Activated naive CD8-positive, alpha-beta T cell treated with anti-CD3 and anti-CD28 coated beads, Interleukin-2, amount 50 U/mL, for 24 hours (primary cell): ENCODE data around the gene CACUL1.
"Not testable (repeated sequence)": the region's sequence is repeated elsewhere in the genome, so short reads cannot be mapped to it uniquely, and the experiment has no call there.

Experiments used
- ATAC-seq: fragments of 150-1000 bp; cut with Tn5 transposase; one replicate; pipeline ENCODE4 v1.10.0; 2021
- DNase-seq: peaks from one replicate; pipeline ENCODE4 v3.0.0; 2021
- H3K27ac Mint-ChIP-seq: one replicate; pipeline ENCODE4 v1.8.0; 2021; ENCODE audit warnings: mild to moderate bottlenecking, mixed read lengths
- H3K27me3 Mint-ChIP-seq: one replicate; pipeline ENCODE4 v1.8.0; 2021; ENCODE audit warnings: mixed read lengths
- H3K36me3 Mint-ChIP-seq: one replicate; pipeline ENCODE4 v1.8.0; 2021; ENCODE audit warnings: low read depth, mixed read lengths
- H3K4me1 Mint-ChIP-seq: one replicate; pipeline ENCODE4 v1.8.0; 2021; ENCODE audit warnings: mixed read lengths
- H3K4me3 Mint-ChIP-seq: one replicate; pipeline ENCODE4 v1.8.0; 2021; ENCODE audit warnings: mild to moderate bottlenecking, moderate library complexity, mixed read lengths
- H3K9me3 Mint-ChIP-seq: one replicate; pipeline ENCODE4 v1.8.0; 2021; ENCODE audit warnings: mixed read lengths

The CACUL1 gene

GRCh38 chr10:118753331-118754228 lies 1.2 kb downstream of the CACUL1 start:
- peaks cover 3% of the 10 kb centered on the region for H3K27me3 Mint-ChIP-seq
- no peaks in the 10 kb centered on the region for H3K9me3 Mint-ChIP-seq
- ATAC-seq (no peak), DNase-seq (peak; percentile 42)
- no peaks in the 10 kb centered on the region for H3K36me3 Mint-ChIP-seq
- peak overlapping the region; percentile 83 for H3K27ac Mint-ChIP-seq
- peak overlapping the region; percentile 89 for H3K4me3 Mint-ChIP-seq
- H3K4me1 Mint-ChIP-seq: peaks cover 44% of the 10 kb centered on the region

- Mint-ChIP-seq H3K4me1 (peaks cover 49% of the 10 kb centered on the region), H3K4me3 (peak overlapping the region; percentile 89), H3K9me3 (peaks cover 2% of the 10 kb centered on the region), H3K36me3 (peaks cover 11% of the 10 kb centered on the region), H3K27me3 (peaks cover 3% of the 10 kb centered on the region), H3K27ac (no peak overlapping the region)
- no peak for ATAC-seq
- DNase-seq: no peak
These were observed 2.4 kb downstream of the CACUL1 start for GRCh38 chr10:118752409-118752808.

- H3K27ac Mint-ChIP-seq: no peak overlapping the region
- ATAC-seq (no peak), DNase-seq (no peak)
- peaks cover 3% of the 10 kb centered on the region for H3K9me3 Mint-ChIP-seq
- peaks cover 17% of the 10 kb centered on the region for H3K36me3 Mint-ChIP-seq
- H3K4me1 Mint-ChIP-seq: peaks cover 57% of the 10 kb centered on the region
- no peak overlapping the region for H3K4me3 Mint-ChIP-seq
- peaks cover 2% of the 10 kb centered on the region for H3K27me3 Mint-ChIP-seq
These were observed 3.5 kb downstream of the CACUL1 start for GRCh38 chr10:118751265-118751664.

DNA sequence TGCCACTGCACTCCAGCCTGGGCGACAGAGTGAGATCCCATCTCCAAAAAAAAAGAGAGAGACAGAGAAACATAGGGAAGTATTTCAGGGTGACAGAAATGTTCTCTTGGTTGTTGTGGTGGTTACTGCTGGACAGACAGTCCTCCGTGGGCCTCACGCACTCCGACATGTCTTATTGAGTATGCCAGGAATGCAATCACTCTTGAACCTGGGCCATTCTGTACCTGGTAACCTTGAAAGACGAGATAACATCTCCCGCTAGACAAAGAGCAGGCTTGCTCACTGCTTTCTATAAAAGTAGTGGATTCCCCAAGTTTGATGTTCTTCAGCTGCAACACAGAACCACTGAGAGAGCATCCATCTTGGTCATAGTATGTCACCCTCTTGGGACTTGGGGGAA lies 6.7 kb downstream of the CACUL1 start:
- DNase-seq (no peak), ATAC-seq (no peak)
- Mint-ChIP-seq H3K27ac (no peak overlapping the region), H3K27me3 (no peaks in the 10 kb centered on the region), H3K9me3 (peaks cover 3% of the 10 kb centered on the region), H3K4me1 (peaks cover 45% of the 10 kb centered on the region), H3K36me3 (peaks cover 24% of the 10 kb centered on the region), H3K4me3 (no peak overlapping the region)

DNA sequence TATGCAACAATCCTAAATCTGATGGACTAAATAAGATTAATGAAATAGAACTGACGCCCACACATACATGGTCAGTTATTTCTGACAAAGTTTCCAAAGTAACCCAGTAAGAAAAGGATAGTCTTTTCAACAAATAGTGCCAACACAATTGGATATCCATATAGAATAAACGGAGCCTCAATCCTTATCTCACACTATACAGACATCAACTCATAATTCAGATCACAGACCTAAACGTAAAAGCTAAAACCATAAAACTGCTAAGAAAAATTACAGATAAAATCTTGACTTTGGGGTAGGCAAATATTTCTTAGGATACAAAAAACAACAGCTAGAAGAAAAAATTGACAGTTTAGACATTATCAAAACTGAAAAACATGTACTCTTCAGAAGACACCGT lies 8.5 kb downstream of the CACUL1 start:
- H3K36me3 Mint-ChIP-seq: peaks cover 24% of the 10 kb centered on the region
- no peak overlapping the region for H3K4me3 Mint-ChIP-seq
- H3K27ac Mint-ChIP-seq: no peak overlapping the region
- DNase-seq: no peak
- H3K9me3 Mint-ChIP-seq: peaks cover 3% of the 10 kb centered on the region
- no peaks in the 10 kb centered on the region for H3K27me3 Mint-ChIP-seq
- no peak for ATAC-seq
- peaks cover 47% of the 10 kb centered on the region for H3K4me1 Mint-ChIP-seq

- DNase-seq (no peak), ATAC-seq (no peak)
- peaks cover 45% of the 10 kb centered on the region for H3K4me1 Mint-ChIP-seq
- no peaks in the 10 kb centered on the region for H3K27me3 Mint-ChIP-seq
- peaks cover 3% of the 10 kb centered on the region for H3K9me3 Mint-ChIP-seq
- no peak overlapping the region for H3K27ac Mint-ChIP-seq
- no peak overlapping the region for H3K4me3 Mint-ChIP-seq
- peaks cover 24% of the 10 kb centered on the region for H3K36me3 Mint-ChIP-seq
These were observed 9.7 kb downstream of the CACUL1 start for GRCh38 chr10:118745056-118745455.

DNA sequence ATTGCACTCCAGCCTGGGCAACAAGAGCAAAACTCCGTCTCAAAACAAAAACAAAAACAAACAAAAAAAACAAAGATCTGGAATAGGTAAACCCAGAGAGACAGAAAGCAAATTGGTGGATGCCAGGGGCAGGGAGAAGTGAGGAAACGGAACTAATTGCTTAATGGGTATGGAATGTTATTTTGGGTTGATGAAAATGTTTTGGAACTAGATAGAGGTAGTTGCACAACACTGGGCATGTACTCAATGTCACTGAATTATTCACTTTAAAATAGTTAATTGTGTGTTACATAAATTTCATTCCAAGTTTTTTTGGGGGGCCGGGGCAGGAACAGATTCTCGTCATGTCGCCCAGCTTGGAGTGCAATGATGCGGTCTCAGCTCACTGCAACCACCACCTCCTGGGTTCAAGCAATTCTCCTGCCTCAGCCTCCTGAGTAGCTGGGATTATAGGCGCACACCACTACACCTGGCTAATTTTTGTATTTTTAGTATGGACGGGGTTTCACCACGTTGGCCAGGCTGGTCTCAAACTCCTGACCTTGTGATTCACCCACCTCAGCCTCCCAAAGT lies 10.3 kb downstream of the CACUL1 start:
- not testable (repeated sequence) for H3K27me3 Mint-ChIP-seq, H3K27ac Mint-ChIP-seq, H3K4me3 Mint-ChIP-seq, DNase-seq, ATAC-seq, H3K9me3 Mint-ChIP-seq
- Mint-ChIP-seq H3K36me3 (peaks cover 24% of the 10 kb centered on the region), H3K4me1 (peaks cover 45% of the 10 kb centered on the region)

DNA sequence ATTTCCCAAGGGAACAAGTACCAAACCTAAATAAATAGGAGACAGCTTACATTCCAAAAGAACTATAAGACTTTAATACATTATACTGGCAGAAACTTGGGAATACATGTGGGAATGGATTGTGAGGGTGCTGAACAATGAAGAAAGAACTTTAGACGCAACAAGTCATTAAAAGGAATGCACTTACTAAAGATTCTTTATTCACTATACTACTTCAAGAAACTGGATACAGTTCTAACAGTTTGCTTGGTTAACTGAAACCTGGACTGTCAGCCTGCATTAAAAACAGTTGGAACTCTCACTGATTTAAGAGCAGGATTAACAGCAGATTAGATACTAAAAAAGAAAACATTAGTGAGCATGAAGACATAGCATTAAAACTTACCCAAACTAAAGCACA lies 12.0 kb downstream of the CACUL1 start:
- DNase-seq (no peak), ATAC-seq (no peak)
- H3K4me3 Mint-ChIP-seq: no peak overlapping the region
- no peak overlapping the region for H3K27ac Mint-ChIP-seq
- peaks cover 3% of the 10 kb centered on the region for H3K9me3 Mint-ChIP-seq
- H3K36me3 Mint-ChIP-seq: peaks cover 18% of the 10 kb centered on the region
- H3K27me3 Mint-ChIP-seq: no peaks in the 10 kb centered on the region
- peaks cover 54% of the 10 kb centered on the region for H3K4me1 Mint-ChIP-seq

DNA sequence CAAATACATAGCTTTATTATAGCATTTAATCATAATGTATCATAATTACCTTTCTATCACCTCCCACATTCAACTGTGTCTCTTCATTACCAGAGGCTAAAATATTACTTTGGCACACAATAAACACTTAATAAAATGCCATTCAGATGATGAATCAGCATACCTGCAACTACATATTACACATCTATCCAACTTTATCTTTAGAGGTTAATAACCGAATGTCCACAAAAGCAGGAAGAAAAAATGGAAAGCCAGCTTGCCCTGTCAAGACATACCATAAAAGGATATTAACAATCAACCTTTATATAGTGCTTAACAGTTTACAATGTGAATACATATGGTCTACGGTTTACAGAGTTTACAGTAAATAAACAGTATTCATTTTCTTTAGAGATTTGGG lies 12.7 kb downstream of the CACUL1 start:
- Mint-ChIP-seq H3K27me3 (no peaks in the 10 kb centered on the region), H3K27ac (no peak overlapping the region), H3K4me3 (no peak overlapping the region), H3K4me1 (peaks cover 57% of the 10 kb centered on the region), H3K36me3 (peaks cover 12% of the 10 kb centered on the region), H3K9me3 (no peaks in the 10 kb centered on the region)
- ATAC-seq (no peak), DNase-seq (no peak)

DNA sequence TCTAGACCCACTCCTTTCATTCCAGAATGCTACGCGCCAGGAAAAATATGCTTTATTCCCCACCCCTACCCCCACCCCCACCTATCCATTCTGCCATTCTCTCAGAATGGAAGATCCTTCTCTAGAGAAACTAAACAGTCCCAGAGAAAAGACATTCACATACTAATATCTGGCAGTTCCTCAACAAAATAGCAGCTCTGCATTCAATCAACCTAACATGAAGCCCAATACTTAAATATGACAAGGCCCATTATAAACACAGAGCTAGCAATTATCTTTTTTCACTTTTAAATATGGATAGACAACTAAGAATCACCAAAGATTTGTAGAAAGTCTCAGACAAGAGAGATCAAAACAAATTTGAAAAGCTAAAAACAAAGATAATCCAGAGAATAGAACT lies 16.4 kb downstream of the CACUL1 start:
- no peak for DNase-seq
- no peak for ATAC-seq
- no peak overlapping the region for H3K27ac Mint-ChIP-seq
- H3K36me3 Mint-ChIP-seq: peaks cover 1% of the 10 kb centered on the region
- H3K9me3 Mint-ChIP-seq: no peaks in the 10 kb centered on the region
- peaks cover 73% of the 10 kb centered on the region for H3K4me1 Mint-ChIP-seq
- H3K27me3 Mint-ChIP-seq: no peaks in the 10 kb centered on the region
- H3K4me3 Mint-ChIP-seq: no peak overlapping the region

DNA sequence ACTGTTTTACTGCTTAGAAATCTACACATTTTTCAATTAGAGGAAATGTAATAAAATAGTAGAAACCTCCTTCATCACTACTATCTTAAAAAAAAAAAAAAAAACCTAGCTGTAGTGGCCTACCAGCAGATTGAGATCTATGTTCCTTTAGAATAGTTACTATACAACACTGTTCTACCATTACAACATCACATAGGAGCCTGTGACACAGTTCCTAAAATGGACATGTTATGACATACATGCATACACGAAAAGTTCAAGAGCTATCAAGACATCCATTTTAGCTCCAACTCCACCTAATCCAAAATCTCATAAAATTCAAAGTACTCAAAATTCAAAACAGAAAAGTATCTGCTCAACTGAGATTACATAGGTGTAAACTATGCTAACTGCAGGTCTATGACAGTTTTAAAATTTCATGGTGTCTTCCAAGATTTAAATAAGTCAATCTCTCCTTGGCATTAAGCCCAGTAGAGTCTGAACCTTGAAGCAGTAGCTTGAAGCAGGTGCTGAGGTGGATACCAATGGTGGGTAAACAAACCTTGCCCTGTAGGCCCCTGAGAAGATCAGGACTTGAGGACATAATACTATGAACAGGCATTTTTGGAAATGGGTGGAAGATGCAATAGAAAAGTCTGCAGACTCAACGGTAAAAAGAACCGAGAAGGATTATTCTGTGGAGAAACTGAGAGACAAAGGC lies 17.0 kb downstream of the CACUL1 start:
- no peak overlapping the region for H3K4me3 Mint-ChIP-seq
- H3K27me3 Mint-ChIP-seq: no peaks in the 10 kb centered on the region
- no peaks in the 10 kb centered on the region for H3K9me3 Mint-ChIP-seq
- DNase-seq: no peak
- no peak overlapping the region for H3K27ac Mint-ChIP-seq
- H3K36me3 Mint-ChIP-seq: peaks cover 1% of the 10 kb centered on the region
- peaks cover 73% of the 10 kb centered on the region for H3K4me1 Mint-ChIP-seq
- no peak for ATAC-seq

GRCh38 chr10:118735294-118735693 lies 19.5 kb downstream of the CACUL1 start:
- no peaks in the 10 kb centered on the region for H3K9me3 Mint-ChIP-seq
- ATAC-seq: no peak
- no peak for DNase-seq
- no peak overlapping the region for H3K27ac Mint-ChIP-seq
- peaks cover 82% of the 10 kb centered on the region for H3K4me1 Mint-ChIP-seq
- H3K36me3 Mint-ChIP-seq: peaks cover 1% of the 10 kb centered on the region
- no peak overlapping the region for H3K4me3 Mint-ChIP-seq
- no peaks in the 10 kb centered on the region for H3K27me3 Mint-ChIP-seq

GRCh38 chr10:118734475-118734874 lies 20.3 kb downstream of the CACUL1 start:
- Mint-ChIP-seq H3K27ac (no peak overlapping the region), H3K9me3 (no peaks in the 10 kb centered on the region), H3K4me1 (peaks cover 86% of the 10 kb centered on the region), H3K27me3 (no peaks in the 10 kb centered on the region), H3K36me3 (peaks cover 2% of the 10 kb centered on the region), H3K4me3 (no peak overlapping the region)
- DNase-seq: no peak
- no peak for ATAC-seq

DNA sequence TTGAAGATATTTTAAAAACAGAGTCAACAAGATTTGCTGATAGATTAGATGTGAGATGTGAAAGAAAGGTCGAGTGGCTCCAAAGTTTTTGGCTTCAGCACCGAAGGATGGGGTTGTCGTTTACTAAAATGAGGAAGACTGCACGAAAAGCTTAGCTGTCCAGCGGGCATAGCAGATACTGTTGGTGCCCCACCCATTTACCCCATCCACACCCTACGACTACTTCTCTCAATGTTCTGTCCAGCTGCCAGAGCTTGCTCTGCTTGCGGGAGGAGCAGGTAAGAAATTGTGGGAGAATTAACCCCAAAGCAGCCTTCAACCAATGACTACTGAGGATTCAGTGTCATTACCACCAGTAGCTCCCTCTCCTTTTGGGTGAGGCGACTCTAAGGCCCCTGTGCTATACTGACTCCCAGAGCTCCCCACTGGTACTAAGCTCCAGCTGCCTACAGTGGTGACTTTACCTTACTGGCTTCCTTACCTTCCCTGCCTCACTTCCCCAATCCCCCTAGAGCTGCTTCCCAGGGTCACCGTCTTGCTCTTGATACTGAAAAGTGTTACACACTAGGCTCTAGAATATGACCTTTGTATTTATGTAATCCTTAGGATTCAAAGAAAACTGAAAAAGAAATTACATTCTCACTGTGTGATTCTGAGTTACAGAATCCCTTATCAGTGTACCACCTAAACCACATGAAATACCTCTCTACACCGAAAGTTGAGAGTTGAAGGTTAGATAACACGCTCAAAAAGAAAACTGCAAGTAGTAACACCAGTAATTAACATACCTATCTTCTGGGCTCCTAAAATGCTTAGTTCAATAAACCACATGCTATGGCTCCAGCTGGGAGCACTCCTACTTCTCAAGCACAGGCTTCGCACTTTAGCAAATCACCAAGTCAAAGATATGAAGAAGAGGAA lies 22.3 kb downstream of the CACUL1 start:
- Mint-ChIP-seq H3K36me3 (peaks cover 2% of the 10 kb centered on the region), H3K4me1 (peaks cover 76% of the 10 kb centered on the region), H3K4me3 (peak overlapping the region; percentile 14), H3K27ac (peak overlapping the region; percentile 33), H3K9me3 (no peaks in the 10 kb centered on the region), H3K27me3 (no peaks in the 10 kb centered on the region)
- DNase-seq (no peak), ATAC-seq (peak; percentile 87)
